H1 (cell line): ENCODE results near the gene PIAS4. TPM values are rescaled to one million over a fixed set of nuclear protein-coding genes. Genes with fewer than 3 reads are reported as not detected.

Experiments used
- JUN ChIP-seq: IDR thresholded peaks from 2 replicates; pipeline ENCODE4 v1.6.1; 2011; ENCODE audit warnings: low read depth, mild to moderate bottlenecking, improper control_type of control experiment, low read length
- RXRA ChIP-seq: IDR thresholded peaks from 2 replicates; pipeline ENCODE4 v1.6.1; 2011; ENCODE audit warnings: low read depth, mild to moderate bottlenecking, low read length, moderate library complexity; ENCODE audit not compliant: insufficient read depth
- TAF7 ChIP-seq: optimal IDR thresholded peaks from 2 replicates; pipeline ENCODE3; 2011; ENCODE audit warnings: low read depth, mild to moderate bottlenecking, inconsistent platforms, low read length, moderate library complexity, borderline replicate concordance
- polyA plus RNA-seq, 7 experiments: library from polyadenylated mRNA; depleted of rRNA in 3 of 7; stranded (reverse) in 5 of 7; unstranded in 2 of 7; fragments of >200 nt in 5 of 7; fragments of 200-250 nt in 2 of 7; gene quantifications; 1 replicate in 5 of 7; 2 replicates in 1 of 7; 4 replicates in 1 of 7; pipeline versions ENCODE4 v1.2.1 to v1.2.3, GENCODE V29; 2011 to 2013; ENCODE audit warnings: missing spikeins in 2 of 7, mixed read lengths in 2 of 7
- total RNA-seq: library from RNA; stranded (reverse); fragmentation: NEBNext Ultra II Directional; extraction: Animal tissue kit (Norgen Biotek cat#: 25700); gene quantifications from 2 replicates; pipeline ENCODE4 v1.2.1, GENCODE V29; 2021
- TF ChIP-seq, protein P1 (sequence below): IDR thresholded peaks from 2 replicates; pipeline ENCODE4 v1.6.1; 2011; ENCODE audit warnings: low read depth, mild to moderate bottlenecking, low read length; ENCODE audit not compliant: insufficient read depth

The PIAS4 gene
- total and polyA plus RNA-seq, 2 of the 8 experiments (the other 6 are each of a cell fraction or from before 2014, with no cell fraction given), result 30.2 to 51.4 TPM

- TF ChIP-seq RXRA (no peak), JUN (no peak), TAF7 (no peak)
- TF ChIP-seq, protein P1, sequence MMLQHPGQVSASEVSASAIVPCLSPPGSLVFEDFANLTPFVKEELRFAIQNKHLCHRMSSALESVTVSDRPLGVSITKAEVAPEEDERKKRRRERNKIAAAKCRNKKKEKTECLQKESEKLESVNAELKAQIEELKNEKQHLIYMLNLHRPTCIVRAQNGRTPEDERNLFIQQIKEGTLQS, result no peak
Measured at GRCh38 chr19:4046362-4046691, 38.8 kb downstream of the PIAS4 start (continued).
